Gastrocnemius medialis (tissue), 4 donors: ENCODE results near the gene ALX4.

Experiments
- POLR2A ChIP-seq, 2 donors: fragments of 450-650 bp; IDR thresholded peaks; one replicate each; pipeline ENCODE4 v1.6.1; 2017; ENCODE audit warnings: antibody characterized with exemption in 2 of 2, mild to moderate bottlenecking in 2 of 2, moderate library complexity in 2 of 2
- TF ChIP-seq, protein P1 (sequence below), 5 experiments: fragments of 450-650 bp in 3 of 5; fragments of 200-600 bp in 2 of 5; sonication (generic) in 2 of 5; IDR thresholded peaks in 4 of 5; conservative IDR thresholded peaks in 1 of 5; 1 replicate in 4 of 5; 2 replicates in 1 of 5; pipeline ENCODE4 v1.5.1; 2016 to 2019; ENCODE audit warnings: antibody characterized with exemption in 5 of 5, mild to moderate bottlenecking in 3 of 5, moderate library complexity in 3 of 5

DNA sequence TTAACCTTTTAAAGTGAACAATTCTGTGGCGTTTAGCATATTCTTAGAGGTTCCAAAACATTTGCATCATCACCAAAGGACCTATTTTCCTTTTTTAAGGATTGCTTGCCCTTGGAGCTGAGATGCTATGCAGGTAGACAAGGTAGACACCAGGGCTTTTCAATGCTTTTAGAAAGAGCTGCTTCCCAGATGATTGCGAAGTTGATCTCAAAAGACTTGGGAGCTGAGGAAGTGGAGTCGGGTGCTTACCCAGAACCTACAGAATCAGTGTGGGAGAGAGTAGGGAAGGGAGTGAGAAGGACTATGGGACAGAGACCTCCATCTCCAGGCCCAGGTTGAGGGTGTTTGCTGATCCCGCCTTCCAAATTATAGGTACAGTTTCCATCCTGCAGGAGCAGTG lies 11.1 kb upstream of the ALX4 start:
- TF ChIP-seq POLR2A (IDR thresholded peaks at IDR 0.05): no peak
- TF ChIP-seq, protein P1, sequence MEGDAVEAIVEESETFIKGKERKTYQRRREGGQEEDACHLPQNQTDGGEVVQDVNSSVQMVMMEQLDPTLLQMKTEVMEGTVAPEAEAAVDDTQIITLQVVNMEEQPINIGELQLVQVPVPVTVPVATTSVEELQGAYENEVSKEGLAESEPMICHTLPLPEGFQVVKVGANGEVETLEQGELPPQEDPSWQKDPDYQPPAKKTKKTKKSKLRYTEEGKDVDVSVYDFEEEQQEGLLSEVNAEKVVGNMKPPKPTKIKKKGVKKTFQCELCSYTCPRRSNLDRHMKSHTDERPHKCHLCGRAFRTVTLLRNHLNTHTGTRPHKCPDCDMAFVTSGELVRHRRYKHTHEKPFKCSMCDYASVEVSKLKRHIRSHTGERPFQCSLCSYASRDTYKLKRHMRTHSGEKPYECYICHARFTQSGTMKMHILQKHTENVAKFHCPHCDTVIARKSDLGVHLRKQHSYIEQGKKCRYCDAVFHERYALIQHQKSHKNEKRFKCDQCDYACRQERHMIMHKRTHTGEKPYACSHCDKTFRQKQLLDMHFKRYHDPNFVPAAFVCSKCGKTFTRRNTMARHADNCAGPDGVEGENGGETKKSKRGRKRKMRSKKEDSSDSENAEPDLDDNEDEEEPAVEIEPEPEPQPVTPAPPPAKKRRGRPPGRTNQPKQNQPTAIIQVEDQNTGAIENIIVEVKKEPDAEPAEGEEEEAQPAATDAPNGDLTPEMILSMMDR (IDR thresholded peaks at IDR 0.05 in 4 of 5, conservative IDR thresholded peaks at IDR 0.05 in 1 of 5): no peak
